ENCODE results near the gene BBLN. TPM values are rescaled to one million over a fixed set of nuclear protein-coding genes. Genes with fewer than 3 reads are reported as not detected.
"Not testable (repeated sequence)": the region's sequence is repeated elsewhere in the genome, so short reads cannot be mapped to it uniquely, and the experiment has no call there.

BBLN gene
- total RNA-seq, 4 donors from 2014 or later: 202 to 310 (median 243) TPM

- peaks cover 0 to 30% (median 25%) of the 10 kb centered on the region in 4 donors for H3K4me1 ChIP-seq
- WGBS, 2 donors: 25 to 36% methylated on average over 10 to 11 of the region's 12 CpGs
- H3K27me3 ChIP-seq, H3K36me3 ChIP-seq, H3K27ac ChIP-seq, H3K9me3 ChIP-seq, H3K4me3 ChIP-seq: not testable (repeated sequence)
- TF ChIP-seq, protein P1, sequence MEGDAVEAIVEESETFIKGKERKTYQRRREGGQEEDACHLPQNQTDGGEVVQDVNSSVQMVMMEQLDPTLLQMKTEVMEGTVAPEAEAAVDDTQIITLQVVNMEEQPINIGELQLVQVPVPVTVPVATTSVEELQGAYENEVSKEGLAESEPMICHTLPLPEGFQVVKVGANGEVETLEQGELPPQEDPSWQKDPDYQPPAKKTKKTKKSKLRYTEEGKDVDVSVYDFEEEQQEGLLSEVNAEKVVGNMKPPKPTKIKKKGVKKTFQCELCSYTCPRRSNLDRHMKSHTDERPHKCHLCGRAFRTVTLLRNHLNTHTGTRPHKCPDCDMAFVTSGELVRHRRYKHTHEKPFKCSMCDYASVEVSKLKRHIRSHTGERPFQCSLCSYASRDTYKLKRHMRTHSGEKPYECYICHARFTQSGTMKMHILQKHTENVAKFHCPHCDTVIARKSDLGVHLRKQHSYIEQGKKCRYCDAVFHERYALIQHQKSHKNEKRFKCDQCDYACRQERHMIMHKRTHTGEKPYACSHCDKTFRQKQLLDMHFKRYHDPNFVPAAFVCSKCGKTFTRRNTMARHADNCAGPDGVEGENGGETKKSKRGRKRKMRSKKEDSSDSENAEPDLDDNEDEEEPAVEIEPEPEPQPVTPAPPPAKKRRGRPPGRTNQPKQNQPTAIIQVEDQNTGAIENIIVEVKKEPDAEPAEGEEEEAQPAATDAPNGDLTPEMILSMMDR (IDR thresholded peaks at IDR 0.05): peak in 3 of 5 experiments; percentile 30 to 48 (median 39)
- DNase-seq (ENCODE audit: low spot score in 2 of 2): peak in 1 of 2 donors; percentile 55
Measured at GRCh38 chr9:128129976-128130590, 30.0 kb upstream of the BBLN start.

GRCh38 chr9:128130651-128131050 is 29.4 kb upstream of the BBLN start:
- not testable (repeated sequence) for H3K4me3 ChIP-seq; H3K9me3 ChIP-seq; H3K27me3 ChIP-seq; DNase-seq (ENCODE audit: low spot score in 2 of 2); H3K36me3 ChIP-seq; H3K27ac ChIP-seq
- H3K4me1 ChIP-seq: peaks cover 0 to 25% (median 22%) of the 10 kb centered on the region in 4 donors
- WGBS, 2 donors: 65 to 69% methylated on average over 7 of the region's 7 CpGs

DNA sequence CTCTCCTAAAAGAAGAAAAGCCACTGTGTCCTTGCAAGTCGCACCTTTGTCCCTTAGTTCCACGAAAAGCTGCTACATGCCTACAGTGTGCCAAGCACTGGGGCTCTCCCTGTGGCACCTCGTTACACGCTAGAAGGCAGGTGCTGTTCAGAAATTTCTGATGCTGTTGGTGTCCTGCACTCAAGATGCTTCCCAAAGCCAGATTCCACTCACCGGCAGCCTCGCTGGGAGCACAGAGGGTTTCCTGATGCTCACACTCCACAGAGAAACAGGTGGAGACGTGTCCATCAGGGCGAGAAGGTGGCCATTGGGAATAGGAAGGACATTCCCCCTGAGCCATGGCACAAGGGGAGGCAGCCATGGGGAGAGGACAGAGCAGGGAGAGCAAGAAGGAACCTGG is 28.7 kb upstream of the BBLN start:
- not testable (repeated sequence) for H3K36me3 ChIP-seq; H3K27ac ChIP-seq; H3K4me3 ChIP-seq; H3K9me3 ChIP-seq; H3K27me3 ChIP-seq; DNase-seq (ENCODE audit: low spot score in 2 of 2)
- peaks cover 0 to 18% (median 15%) of the 10 kb centered on the region in 4 donors for H3K4me1 ChIP-seq
- WGBS, 2 donors: 87 to 92% methylated on average over 8 of the region's 8 CpGs

DNA sequence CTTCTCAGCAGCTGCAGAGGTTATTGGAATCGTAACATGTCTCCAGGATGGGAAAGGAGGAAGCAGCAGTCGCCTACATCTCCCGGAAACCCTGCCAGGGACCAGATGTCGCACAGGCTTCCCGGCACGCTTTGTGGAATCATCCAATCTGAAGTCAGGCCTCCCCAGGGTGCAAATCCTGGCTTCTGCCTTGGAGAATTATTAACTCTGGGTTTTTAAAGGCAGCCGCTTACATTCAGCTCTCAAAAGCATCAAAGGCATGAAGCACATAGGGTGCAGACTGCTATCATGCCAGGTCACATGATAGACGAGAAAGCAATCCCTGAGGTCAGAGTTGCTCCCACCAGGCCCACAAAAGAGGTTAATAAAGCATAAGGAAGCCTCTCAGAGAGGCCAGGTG is 27.9 kb upstream of the BBLN start:
- not testable (repeated sequence) for H3K27me3 ChIP-seq; H3K4me3 ChIP-seq; H3K36me3 ChIP-seq; DNase-seq (ENCODE audit: low spot score in 2 of 2); H3K9me3 ChIP-seq; H3K27ac ChIP-seq
- peaks cover 0 to 12% (median 8%) of the 10 kb centered on the region in 4 donors for H3K4me1 ChIP-seq
- WGBS, 2 donors: 18 to 20% methylated on average over 8 of the region's 8 CpGs

- H3K4me1 ChIP-seq; H3K4me3 ChIP-seq; DNase-seq (ENCODE audit: low spot score in 2 of 2); H3K36me3 ChIP-seq; H3K27ac ChIP-seq; H3K9me3 ChIP-seq; H3K27me3 ChIP-seq: not testable (repeated sequence)
- WGBS, 2 donors: 72 to 78% methylated on average over 8 of the region's 8 CpGs
Measured at GRCh38 chr9:128135561-128135960, 24.5 kb upstream of the BBLN start.

GRCh38 chr9:128136816-128137793 is 23.0 kb upstream of the BBLN start:
- no peaks in the 10 kb centered on the region for H3K36me3 ChIP-seq
- no peak overlapping the region for H3K4me3 ChIP-seq
- no peak overlapping the region for H3K27ac ChIP-seq
- 87 to 88% methylated on average over 17 to 18 of the region's 18 CpGs for WGBS, 2 donors
- TF ChIP-seq, protein P1 (IDR thresholded peaks at IDR 0.05): no peak
- TF ChIP-seq EP300 (IDR thresholded peaks at IDR 0.05) (no peak), POLR2A (IDR thresholded peaks at IDR 0.05) (no peak)
- no peak for DNase-seq (ENCODE audit: low spot score in 2 of 2)
- peaks cover 0 to 7% (median 0%) of the 10 kb centered on the region in 4 donors for H3K9me3 ChIP-seq
- no peaks in the 10 kb centered on the region for H3K27me3 ChIP-seq
- no peaks in the 10 kb centered on the region for H3K4me1 ChIP-seq

GRCh38 chr9:128138001-128138400 is 22.1 kb upstream of the BBLN start:
- Histone ChIP-seq H3K4me1 (no peaks in the 10 kb centered on the region), H3K36me3 (no peaks in the 10 kb centered on the region), H3K9me3 (peaks cover 0 to 7% (median 0%) of the 10 kb centered on the region in 4 donors), H3K4me3 (no peak overlapping the region), H3K27ac (no peak overlapping the region), H3K27me3 (no peaks in the 10 kb centered on the region)
- WGBS, 2 donors: 74 to 78% methylated on average over 3 of the region's 3 CpGs
- no peak for TF ChIP-seq EP300 (IDR thresholded peaks at IDR 0.05)
- TF ChIP-seq POLR2A (IDR thresholded peaks at IDR 0.05): no peak
- TF ChIP-seq, protein P1 (IDR thresholded peaks at IDR 0.05): no peak
- no peak for DNase-seq (ENCODE audit: low spot score in 2 of 2)
